Dedifferentiated amniotic fluid mesenchymal stem cell (primary cell): ENCODE data around the gene DIDO1.

Source experiments
- DNase-seq: peaks from one replicate; pipeline ENCODE4 v3.0.0-alpha.2; 2016; ENCODE audit errors: extremely low spot score

Gene DIDO1

DNA sequence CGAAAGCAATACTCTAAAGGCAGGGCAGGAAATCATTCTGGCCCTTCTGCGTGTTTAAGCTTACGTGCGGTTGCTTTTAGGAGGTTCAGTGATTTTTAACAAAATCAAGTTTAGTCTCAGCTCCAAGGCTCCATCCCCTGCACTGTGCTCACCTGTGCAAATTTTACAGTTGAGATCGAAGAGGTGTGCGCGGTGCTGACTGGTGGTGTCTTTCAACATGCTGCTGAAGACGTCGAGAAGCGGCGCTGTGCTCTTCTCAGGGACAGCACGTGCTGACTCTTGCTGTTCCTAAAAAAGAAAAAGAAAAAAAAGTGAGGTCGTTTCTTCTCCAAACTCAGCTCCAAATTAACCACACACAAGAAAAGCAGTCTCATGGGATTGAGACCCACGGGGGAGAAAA is 32.0 kb downstream of the DIDO1 start:
- no peak for DNase-seq

DNA sequence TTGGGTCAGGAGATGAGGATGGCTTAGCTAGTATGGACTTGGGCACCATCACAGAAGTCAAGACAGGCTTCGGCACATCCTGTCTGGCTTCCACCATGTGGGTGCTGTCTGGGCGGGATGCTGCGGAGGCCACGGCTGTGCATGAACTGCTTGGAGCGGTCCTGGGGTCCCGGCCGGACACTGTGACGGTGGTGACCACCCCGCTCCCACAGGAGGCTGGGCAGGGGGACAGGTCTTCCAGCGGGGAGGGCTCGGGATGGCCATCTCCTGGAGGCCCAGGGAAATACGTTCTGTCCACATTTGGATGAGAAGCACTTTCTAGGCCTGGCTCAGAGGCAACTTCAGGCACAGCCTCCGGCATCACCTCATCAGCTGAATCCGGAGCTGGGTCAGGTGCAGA is 32.6 kb downstream of the DIDO1 start:
- DNase-seq: no peak

DNA sequence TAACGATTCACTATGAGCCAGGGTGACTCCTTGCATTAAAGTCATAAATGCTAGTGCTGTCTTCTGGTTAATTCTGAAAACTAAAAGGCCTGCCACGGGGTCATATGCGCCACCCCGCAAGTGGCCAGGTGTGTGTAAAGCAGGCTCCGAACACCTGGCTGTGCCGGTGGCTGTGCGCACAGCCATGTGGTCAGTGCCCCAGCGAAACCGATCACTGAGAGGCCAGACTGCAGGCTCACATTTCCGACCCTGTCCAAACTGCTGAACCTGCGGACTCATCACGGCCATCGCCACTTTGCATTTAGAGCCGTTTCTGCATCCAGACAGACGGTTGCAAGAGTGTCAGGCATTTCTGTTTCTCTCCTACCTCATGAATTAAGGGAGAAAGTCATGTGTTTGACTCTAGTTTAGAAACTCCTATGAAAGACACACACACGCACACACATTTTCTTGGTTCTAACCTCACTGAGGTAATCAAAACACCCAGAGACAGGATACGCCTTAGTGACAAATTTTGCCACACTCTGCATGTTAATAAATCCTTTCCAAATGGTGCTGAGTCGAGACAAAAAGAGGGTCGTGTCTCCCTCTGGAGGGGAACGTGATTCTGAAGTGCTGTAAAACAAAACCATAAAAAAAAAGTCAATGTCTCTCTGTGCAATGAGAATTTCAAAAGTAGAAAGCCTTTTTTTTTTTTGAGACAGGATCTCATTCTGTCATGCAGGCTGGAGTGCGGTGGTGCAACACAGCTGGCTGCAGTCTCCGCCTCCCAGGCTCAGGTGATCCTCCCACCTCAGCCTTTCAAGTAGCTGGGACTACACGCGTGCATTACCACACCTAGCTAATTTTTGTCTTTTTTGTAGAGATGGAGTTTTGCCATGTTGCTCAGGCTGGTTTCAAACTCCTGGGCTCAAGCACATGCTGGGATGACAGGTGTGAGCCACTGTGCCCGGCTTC is 33.7 kb downstream of the DIDO1 start:
- DNase-seq: no peak

DNA sequence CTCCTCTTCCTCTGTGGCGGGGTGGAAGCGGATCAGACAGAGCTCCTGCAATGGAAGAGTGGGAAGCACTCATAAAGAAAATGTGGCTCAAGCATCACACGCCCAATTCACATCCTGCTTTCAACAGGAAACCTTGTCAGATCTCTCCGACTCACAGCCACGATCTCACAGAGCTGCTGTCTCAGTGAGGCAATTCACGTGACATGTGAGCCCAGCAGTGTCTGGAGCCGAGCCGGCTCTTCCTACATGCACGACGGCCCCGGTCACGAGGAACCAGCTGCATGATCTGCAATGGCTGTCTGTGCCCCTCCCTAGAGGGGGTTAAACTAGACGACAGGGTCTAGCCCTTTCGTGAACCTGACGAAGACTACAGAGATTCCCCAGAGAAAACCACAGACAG is 35.2 kb downstream of the DIDO1 start:
- no peak for DNase-seq

DNA sequence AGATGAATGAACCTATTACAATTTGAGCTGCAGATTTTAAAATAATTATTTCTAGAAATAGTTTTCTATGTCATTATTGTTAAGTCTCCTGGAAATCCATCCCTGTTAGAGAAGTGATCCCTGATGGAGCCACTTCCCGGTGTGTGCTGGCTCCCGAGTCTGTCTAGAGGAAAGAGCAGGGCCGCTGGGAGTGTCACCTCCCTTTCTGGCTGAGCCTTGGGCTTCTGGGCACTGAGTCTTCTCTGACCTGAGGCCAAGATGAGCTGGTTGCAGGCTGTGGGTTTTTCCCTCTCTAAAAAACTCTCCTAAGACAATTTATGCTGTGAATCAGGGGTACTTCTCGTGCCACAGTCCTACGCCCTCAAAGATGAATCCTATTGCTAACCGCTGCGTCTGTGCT is 35.9 kb downstream of the DIDO1 start:
- no peak for DNase-seq

DNA sequence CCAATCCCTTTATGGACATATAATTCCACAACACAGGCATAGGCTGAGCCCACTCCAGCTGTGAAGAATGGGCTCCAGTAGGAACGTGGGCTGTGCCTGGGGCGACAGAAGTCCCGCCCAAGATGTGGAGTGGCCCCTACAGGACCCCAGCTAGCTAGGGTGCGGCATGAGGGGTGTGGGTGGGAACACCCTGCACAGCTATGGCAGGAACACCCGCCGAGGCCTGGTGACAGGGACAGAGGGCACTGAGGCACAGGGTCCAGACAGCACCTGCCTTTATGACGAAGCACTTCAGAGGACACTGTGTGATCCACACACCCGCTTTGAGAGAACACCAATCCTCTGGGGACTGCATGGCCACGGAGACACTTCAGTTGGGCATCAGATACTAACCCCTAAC is 36.4 kb downstream of the DIDO1 start:
- DNase-seq: no peak

DNA sequence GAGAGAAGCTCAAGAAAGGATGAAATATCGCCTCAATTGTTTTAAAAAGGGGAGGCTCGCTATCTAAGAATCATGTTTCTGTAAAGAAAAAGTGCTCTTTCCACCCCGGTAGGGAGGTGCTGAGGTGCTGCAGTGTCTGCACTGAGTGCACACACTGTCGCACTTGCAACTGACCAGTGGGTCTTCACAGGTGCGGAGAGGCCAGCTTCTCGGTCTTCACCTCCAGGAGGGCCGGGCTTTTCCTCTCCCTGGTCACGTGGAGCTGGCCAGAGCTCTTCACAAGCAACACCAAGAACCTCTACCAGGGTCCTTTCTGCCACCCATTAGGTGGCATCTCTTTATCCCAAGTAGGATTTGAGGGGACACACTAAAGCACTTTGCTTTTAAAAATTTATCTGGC is 36.9 kb downstream of the DIDO1 start:
- no peak for DNase-seq

DNA sequence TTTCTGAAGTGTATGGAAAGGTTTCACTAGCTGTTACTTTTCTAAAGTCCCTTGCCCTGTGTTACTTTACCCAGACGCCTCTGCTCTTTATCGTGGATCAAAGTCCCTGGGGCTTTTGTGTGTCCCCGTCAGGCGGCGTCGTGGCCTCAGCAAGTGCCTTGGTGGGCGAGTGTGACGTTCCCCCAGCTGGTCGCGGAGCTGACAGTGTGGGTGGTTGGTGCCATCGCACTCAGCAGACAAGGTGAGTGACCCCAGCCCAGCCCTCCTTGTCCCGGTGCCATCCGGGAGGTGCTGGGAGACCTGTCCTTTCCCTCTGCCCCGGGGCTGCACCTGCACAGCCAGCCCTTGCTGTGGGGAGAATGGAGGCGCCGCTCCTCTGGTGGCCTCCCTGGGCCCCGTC is 37.4 kb downstream of the DIDO1 start:
- no peak for DNase-seq

DNA sequence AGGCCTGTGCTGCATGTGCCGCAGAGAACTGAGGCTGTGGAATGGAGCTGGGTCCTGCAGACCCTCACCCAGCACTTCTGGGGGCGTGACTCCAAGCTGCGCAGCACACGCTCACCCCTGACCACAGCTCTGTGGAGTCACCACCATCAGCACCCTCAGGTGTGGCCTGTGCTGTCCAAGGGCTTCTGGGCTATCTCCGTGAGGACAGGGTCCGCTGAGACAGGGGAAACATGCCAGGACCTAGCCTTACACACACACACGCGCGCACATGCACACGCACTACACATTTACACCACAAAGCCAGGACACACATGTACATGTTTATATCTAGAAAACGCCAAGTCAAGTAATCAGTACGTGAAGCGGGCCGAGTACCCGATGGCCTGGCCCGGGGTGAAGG is 37.9 kb downstream of the DIDO1 start:
- DNase-seq: no peak

DNA sequence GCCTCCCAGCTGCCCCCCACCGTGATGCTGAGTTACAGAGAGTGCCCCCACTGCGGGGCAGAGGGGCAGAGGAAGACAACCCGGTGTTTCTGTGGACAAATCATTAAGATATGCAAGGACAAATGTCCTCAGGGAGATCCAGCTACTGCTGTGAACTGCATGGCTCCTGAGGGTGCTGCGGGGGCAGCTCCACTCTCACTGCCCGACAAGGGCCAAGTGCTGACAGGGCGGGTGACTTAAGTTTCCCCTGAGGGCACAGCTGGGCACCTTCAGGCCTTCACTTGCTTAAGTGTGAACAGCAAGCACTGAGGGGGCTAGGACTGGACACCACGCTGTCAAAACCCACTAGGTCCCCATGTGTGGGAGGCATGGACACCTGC is 38.5 kb downstream of the DIDO1 start:
- DNase-seq: no peak

DNA sequence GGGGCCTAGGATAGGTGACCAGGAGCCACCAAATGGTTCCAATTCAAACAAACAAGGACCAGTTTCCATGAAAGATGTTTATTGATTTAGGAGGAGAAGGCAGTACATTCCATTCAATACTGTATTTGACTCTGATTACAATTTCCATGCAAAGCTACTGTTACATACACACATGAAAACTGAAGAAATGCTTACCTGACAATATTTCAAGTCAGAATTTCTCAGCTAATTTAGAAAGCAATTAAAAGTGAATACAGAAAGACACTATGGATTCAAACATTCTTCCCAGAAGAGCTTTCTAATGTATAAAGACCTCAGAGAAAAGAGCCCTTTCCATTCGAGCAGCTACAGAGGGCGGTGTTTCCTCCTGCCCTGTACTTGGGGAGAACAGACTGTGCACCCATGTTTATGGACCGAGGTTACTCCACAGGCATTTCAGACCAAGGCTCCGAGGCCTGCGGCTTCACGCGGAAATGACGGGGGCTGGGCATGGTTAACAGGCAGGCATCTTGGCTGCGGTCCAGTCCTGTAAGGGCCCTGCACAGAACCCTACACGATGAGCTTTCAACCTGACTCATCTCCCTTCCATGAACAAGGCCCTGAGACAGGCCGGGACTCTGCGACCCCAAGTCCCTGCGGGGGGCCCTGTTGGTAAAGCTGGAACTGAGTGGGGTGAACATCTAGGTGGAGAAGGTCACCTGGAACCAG is 39.0 kb downstream of the DIDO1 start:
- no peak for DNase-seq

DNA sequence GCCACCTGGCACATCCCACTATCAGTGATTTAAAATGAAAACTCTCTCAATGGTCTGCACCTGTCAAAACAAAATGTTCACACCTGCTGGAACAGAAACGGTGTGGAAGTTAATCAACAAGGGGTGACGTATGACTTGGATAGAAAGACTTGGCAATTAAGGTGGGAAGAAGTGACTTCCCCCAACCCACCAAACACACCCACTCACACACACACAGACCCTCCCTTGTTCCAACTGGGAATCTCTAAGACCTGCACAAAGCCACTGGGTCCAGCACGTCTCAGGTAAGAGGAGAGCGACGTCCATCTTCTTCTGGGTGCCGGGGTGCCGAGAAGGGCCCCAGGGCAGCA is 39.6 kb downstream of the DIDO1 start:
- DNase-seq: no peak

DNA sequence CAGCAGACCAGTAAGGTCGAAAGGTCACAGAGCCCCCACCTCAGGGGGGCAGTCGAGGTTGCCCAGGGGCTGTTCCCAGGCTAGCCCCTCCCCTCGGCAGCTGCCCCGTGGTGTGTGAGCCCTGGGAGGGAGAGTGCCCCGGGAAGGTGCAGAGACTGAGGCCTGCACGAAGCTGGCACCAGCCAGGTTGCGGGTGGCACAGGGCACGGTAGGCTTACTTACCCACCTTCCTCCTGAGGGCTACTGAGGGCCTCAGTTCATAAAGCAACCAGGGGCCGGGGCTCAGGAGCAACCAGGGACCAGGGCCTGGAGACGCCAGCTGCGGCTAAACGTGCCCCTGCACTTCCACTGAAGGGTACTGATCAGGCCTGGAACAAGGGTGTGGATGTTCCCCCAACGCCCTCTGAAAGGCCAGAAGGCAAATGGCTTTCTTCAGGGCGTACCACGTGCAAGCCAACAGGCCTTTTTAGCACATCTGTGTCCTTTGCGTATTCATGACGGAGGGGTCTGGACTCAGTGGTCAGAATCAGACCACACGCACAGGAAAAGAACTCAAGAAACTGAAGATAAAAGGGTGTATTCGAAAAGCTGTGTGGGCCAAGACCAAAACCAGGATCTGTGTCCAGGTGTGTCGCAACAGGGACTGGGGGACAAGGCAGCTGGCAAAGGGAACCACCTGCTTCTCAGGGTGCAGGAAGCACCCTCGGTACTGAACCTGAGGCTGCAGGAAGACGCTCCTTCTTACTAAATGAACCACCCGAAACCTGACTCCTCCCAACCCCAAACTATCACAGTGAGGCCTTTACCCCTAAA is 40.2 kb downstream of the DIDO1 start:
- no peak for DNase-seq

DNA sequence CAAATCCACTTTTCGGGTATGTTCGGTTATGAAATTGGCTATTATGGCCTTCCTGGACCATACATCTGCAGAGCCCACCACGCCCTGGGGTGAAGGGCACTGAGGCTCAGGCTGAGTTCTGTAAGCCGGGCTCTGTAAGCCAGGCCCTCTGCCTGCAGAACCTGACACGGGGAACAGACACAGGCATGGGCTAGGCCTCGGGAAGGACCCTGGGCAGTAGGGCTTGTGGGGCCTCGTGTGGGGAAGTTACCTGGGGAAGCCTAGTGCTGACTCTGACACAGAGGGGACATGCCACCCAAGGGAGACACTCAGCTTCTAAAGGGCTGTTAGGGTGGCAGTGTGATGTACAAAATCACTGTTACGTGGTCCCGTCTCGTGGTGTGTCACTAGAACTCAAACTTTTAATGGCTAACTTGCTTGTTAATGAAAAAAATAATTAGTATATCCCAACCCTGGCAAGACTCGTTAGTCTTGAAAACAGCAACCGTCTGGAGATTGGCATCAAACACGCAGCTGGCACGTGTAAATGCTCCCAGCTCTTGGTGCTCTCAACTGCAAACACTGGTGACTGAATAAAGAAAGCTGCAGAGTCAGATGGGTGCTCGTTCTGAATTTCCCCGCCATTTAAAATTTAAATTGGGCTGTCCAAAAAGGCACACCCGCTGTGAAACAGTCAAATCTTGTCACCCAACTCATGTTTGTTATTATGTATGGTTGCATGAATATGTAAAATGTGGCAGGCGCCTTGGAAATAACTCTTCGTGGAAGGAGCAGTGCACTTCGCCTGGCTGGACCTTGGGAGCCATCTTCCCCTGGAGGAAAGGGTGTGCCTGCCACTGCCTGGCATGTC is 41.0 kb downstream of the DIDO1 start:
- no peak for DNase-seq

DNA sequence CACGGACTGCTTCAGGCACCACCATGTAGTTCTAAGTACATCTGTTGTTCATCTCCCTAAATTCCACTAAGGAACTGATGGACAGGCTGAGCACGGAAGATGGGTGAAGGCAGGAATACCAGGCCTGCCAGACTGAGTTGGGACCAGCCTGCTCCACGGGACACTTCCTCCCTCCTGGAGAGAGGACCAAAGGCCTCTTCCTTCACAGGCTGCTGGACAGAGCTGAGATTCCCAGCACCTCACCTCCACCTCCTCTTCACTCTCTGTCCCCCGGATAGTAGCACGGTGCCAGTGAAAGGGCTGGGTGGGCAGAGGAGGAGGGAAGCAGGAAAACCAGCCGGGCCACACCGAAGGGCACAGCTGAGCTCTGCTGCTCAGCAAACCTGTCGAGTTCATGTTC is 41.7 kb downstream of the DIDO1 start:
- no peak for DNase-seq

DNA sequence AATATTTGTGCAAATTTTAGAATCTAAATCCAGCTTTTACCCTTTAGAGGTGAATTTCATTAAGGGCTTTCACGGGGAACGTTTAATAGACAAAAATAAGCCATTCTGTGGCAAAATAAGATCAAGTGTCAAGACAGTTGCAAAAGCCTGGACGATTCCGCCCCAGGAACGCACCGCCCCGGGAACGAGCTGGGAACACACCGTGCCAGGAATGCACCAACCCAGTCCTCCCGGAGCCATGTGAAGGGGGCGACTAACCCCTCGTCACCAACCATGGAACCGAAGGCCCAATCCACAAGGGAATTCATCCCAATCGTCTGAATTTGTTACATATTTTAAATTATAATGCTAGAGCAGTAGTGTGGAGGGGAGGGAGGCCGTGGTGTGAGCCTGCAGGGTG is 43.9 kb downstream of the DIDO1 start:
- no peak for DNase-seq

DNA sequence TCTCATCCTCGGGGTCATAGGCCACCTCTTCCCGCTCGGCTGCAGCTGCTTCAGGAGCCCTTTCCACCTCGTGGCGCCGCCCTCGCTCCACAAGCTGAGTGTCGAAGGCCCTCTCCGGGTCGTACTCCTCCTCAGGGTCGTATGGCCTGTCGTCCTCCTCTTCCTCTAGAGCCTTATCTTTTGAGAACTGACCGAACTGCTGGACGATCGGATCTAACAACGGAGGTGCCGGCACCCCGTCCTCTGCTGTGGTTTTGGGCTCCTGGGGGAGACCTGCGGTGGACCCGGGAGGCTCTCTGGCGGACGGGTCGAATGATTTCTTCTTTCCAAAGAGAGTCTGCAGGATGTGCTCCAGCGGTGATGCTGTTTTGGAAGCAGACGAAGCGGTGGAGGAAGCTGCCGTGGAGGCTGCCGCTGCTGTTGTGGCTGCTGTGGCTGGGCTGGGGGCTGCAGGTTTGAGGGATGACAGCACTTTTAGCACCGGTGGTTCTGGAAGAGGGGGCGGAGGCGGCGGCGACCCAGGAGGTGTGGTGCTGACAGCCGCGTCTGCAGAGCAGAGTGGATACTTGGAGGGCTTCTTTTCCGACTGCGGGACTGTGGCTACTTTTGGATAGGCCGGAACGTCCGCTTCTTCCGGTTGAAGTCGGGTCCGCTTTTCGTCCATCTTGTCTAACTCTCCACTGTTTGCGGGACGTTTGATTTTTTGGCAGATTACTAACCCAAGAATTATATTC is 44.5 kb downstream of the DIDO1 start:
- no peak for DNase-seq

DNA sequence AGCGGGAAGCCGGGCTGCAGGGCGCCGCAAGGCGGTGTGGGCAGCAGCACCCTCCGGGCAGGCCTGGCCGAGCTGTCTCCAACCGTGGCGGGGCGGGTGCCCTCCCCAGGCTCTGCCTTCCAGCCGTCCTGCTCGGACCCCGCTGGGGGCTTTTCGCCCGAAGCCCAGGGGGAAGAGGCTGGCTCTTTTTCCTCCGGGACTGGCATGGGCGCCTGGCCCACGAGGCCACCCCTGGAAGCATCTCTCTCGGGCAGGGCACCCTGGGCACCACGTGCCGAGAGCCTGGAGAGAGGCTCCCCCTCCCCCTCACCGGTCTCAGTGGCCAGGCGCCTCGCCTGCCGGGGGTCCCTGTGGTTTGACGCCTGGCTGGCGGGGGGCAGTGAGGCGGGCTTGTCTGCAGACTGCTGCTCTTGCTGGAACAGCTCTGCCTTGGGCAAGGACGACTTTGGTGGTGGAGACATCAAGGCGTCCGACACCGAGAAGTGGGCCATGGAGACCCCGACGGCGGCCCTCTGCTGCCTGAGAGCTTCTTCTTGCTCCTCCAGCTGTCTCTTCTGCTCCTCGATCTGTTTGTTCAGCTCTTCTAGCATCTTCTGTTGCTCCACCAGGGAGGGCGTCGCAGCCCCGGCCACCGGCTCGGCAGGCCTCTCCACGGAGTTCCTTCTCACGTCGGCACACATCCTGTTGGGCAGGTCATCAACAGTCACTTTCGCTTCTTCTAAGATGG is 45.2 kb downstream of the DIDO1 start:
- DNase-seq: no peak

DNA sequence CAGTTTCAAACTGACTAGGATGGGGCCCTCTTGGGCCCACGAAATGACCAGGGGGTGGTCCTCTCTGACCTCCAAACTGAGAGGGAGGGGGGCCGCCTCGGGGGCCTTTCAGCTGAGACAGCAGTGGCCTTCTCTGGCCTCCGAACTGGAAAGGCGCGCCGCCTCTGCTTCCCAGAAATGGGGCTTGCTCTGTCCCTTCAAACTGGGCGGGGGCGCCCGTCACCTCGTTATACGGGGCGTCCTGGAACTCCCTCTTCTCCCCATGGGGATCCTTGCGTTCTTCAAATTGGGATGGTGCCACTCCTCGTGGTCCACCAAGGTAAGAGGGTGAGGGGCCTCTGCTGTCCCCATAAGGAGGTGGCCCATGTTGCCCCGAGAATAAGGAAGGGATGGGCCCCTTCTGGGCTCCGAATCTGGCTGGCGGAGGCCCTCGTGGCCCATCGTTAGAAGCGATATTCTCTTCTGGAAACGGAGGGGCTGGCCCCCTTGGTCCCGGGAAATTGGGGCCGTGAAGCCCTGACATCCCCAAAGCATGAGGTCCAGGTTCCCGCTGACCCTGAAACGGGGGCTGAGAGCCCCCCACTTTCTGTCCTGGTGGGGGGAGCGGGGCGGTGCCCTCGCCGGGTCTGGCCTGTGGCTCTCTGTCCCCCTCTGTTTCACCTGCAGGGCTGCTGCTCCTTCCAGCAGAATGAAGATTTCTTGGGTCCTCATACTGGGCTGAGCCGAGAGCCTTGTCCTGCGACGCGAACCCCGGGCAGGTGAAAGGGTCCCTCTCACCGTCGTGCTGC is 46.0 kb downstream of the DIDO1 start:
- DNase-seq: no peak
